SJSA1 (cell line): ENCODE data around the gene CPXM2. TPM values are rescaled to one million over a fixed set of nuclear protein-coding genes. Genes with fewer than 3 reads are reported as not detected.

Experiments used
- DNase-seq, 2 experiments: peaks; one replicate each; pipeline ENCODE4 v3.0.0-alpha.2; 2015 to 2020; ENCODE audit warnings: low spot score in 2 of 2, low read depth in 1 of 2
- H3K27ac ChIP-seq: fragments of 250-450 bp; sonication (Bioruptor Pico); 2 replicates; pipeline ENCODE4 v1.5.1; 2020; ENCODE audit warnings: mild to moderate bottlenecking, moderate library complexity
- H3K27me3 ChIP-seq: fragments of 250-450 bp; sonication (Bioruptor Pico); replicated peaks from 2 replicates; pipeline ENCODE4 v1.5.1; 2020; ENCODE audit warnings: mild to moderate bottlenecking, moderate library complexity
- H3K36me3 ChIP-seq: fragments of 250-450 bp; sonication (Bioruptor Pico); 2 replicates; pipeline ENCODE4 v1.5.1; 2020; ENCODE audit warnings: mild to moderate bottlenecking
- H3K4me1 ChIP-seq: fragments of 250-450 bp; sonication (Bioruptor Pico); replicated peaks from 2 replicates; pipeline ENCODE4 v1.6.1; 2021; ENCODE audit warnings: mild to moderate bottlenecking
- H3K4me3 ChIP-seq: fragments of 250-450 bp; sonication (Bioruptor Pico); 2 replicates; pipeline ENCODE4 v1.5.1; 2020; ENCODE audit warnings: mild to moderate bottlenecking
- H3K9me3 ChIP-seq: fragments of 250-450 bp; sonication (Bioruptor Pico); replicated peaks from 2 replicates; pipeline ENCODE4 v1.5.1; 2020; ENCODE audit warnings: mild to moderate bottlenecking
- total RNA-seq: library from RNA; depleted of rRNA; stranded (reverse); fragments of >200 nt; shearing (Covaris generic); gene quantifications from 2 replicates; pipeline ENCODE4 v1.2.3, GENCODE V29; 2014

Gene CPXM2
- total RNA-seq, 1 experiment from 2014 or later: not detected

- Histone ChIP-seq H3K36me3 (no peaks in the 10 kb centered on the region), H3K4me3 (no peak overlapping the region), H3K27me3 (no peaks in the 10 kb centered on the region), H3K27ac (no peak overlapping the region), H3K4me1 (no peaks in the 10 kb centered on the region), H3K9me3 (no peaks in the 10 kb centered on the region)
- DNase-seq: no peak
These were observed 90.8 kb downstream of the CPXM2 start for GRCh38 chr10:123800821-123801220.

- H3K36me3 ChIP-seq: no peaks in the 10 kb centered on the region
- no peak overlapping the region for H3K27ac ChIP-seq
- no peaks in the 10 kb centered on the region for H3K27me3 ChIP-seq
- DNase-seq: no peak
- no peak overlapping the region for H3K4me3 ChIP-seq
- H3K9me3 ChIP-seq: no peaks in the 10 kb centered on the region
- H3K4me1 ChIP-seq: no peaks in the 10 kb centered on the region
These were observed 91.3 kb downstream of the CPXM2 start for GRCh38 chr10:123800289-123800688.

GRCh38 chr10:123798856-123799255 is 92.8 kb downstream of the CPXM2 start:
- Histone ChIP-seq H3K27ac (no peak overlapping the region), H3K9me3 (no peaks in the 10 kb centered on the region), H3K4me3 (no peak overlapping the region), H3K27me3 (no peaks in the 10 kb centered on the region), H3K4me1 (no peaks in the 10 kb centered on the region), H3K36me3 (no peaks in the 10 kb centered on the region)
- DNase-seq: no peak

GRCh38 chr10:123797813-123798212 is 93.8 kb downstream of the CPXM2 start:
- H3K4me1 ChIP-seq: no peaks in the 10 kb centered on the region
- no peak overlapping the region for H3K27ac ChIP-seq
- no peaks in the 10 kb centered on the region for H3K9me3 ChIP-seq
- no peak overlapping the region for H3K4me3 ChIP-seq
- no peaks in the 10 kb centered on the region for H3K36me3 ChIP-seq
- H3K27me3 ChIP-seq: no peaks in the 10 kb centered on the region
- DNase-seq: peak in 1 of 2 experiments; percentile 17

GRCh38 chr10:123796736-123797135 is 94.9 kb downstream of the CPXM2 start:
- peak in 1 of 2 experiments; percentile 18 for DNase-seq
- Histone ChIP-seq H3K27me3 (no peaks in the 10 kb centered on the region), H3K4me1 (no peaks in the 10 kb centered on the region), H3K4me3 (no peak overlapping the region), H3K36me3 (no peaks in the 10 kb centered on the region), H3K9me3 (no peaks in the 10 kb centered on the region), H3K27ac (no peak overlapping the region)

GRCh38 chr10:123795846-123796590 is 95.6 kb downstream of the CPXM2 start:
- Histone ChIP-seq H3K4me3 (no peak overlapping the region), H3K27me3 (no peaks in the 10 kb centered on the region), H3K36me3 (no peaks in the 10 kb centered on the region), H3K27ac (no peak overlapping the region), H3K9me3 (no peaks in the 10 kb centered on the region), H3K4me1 (no peaks in the 10 kb centered on the region)
- DNase-seq: peak in 1 of 2 experiments; percentile 22

- Histone ChIP-seq H3K4me1 (no peaks in the 10 kb centered on the region), H3K27me3 (no peaks in the 10 kb centered on the region), H3K9me3 (no peaks in the 10 kb centered on the region), H3K27ac (no peak overlapping the region), H3K36me3 (no peaks in the 10 kb centered on the region), H3K4me3 (no peak overlapping the region)
- peak in 1 of 2 experiments; percentile 9 for DNase-seq
These were observed 96.3 kb downstream of the CPXM2 start for GRCh38 chr10:123795196-123795780.

- Histone ChIP-seq H3K9me3 (no peaks in the 10 kb centered on the region), H3K27ac (no peak overlapping the region), H3K27me3 (no peaks in the 10 kb centered on the region), H3K36me3 (no peaks in the 10 kb centered on the region), H3K4me3 (no peak overlapping the region), H3K4me1 (no peaks in the 10 kb centered on the region)
- DNase-seq: peak in 1 of 2 experiments; percentile 10
These were observed 99.2 kb downstream of the CPXM2 start for GRCh38 chr10:123792248-123792978.

GRCh38 chr10:123790132-123790885 is 101.3 kb downstream of the CPXM2 start:
- Histone ChIP-seq H3K36me3 (no peaks in the 10 kb centered on the region), H3K9me3 (no peaks in the 10 kb centered on the region), H3K27me3 (no peaks in the 10 kb centered on the region), H3K4me3 (no peak overlapping the region), H3K4me1 (no peaks in the 10 kb centered on the region), H3K27ac (no peak overlapping the region)
- peak in 1 of 2 experiments; percentile 13 for DNase-seq

- Histone ChIP-seq H3K36me3 (no peaks in the 10 kb centered on the region), H3K27ac (no peak overlapping the region), H3K27me3 (no peaks in the 10 kb centered on the region), H3K4me3 (no peak overlapping the region), H3K9me3 (no peaks in the 10 kb centered on the region), H3K4me1 (no peaks in the 10 kb centered on the region)
- DNase-seq: peak in 1 of 2 experiments; percentile 19
These were observed 102.6 kb downstream of the CPXM2 start for GRCh38 chr10:123788981-123789380.

- Histone ChIP-seq H3K4me3 (no peak overlapping the region), H3K9me3 (no peaks in the 10 kb centered on the region)
- DNase-seq: peak in 1 of 2 experiments; percentile 25
These were observed 104.0 kb downstream of the CPXM2 start for GRCh38 chr10:123787566-123787965.

GRCh38 chr10:123786896-123787295 is 104.7 kb downstream of the CPXM2 start:
- DNase-seq: peak in 1 of 2 experiments; percentile 12
- H3K9me3 ChIP-seq: no peaks in the 10 kb centered on the region
- H3K36me3 ChIP-seq: no peaks in the 10 kb centered on the region
- H3K4me1 ChIP-seq: no peaks in the 10 kb centered on the region
- no peak overlapping the region for H3K4me3 ChIP-seq
- no peaks in the 10 kb centered on the region for H3K27me3 ChIP-seq
- no peak overlapping the region for H3K27ac ChIP-seq

More at GRCh38 chr10:123787566-123787965, 104.0 kb downstream of the CPXM2 start:
- no peaks in the 10 kb centered on the region for H3K36me3 ChIP-seq
- no peaks in the 10 kb centered on the region for H3K27me3 ChIP-seq
- H3K27ac ChIP-seq: no peak overlapping the region
- H3K4me1 ChIP-seq: no peaks in the 10 kb centered on the region

- H3K4me1 ChIP-seq: no peaks in the 10 kb centered on the region
- no peaks in the 10 kb centered on the region for H3K9me3 ChIP-seq
- no peaks in the 10 kb centered on the region for H3K36me3 ChIP-seq
- H3K27ac ChIP-seq: no peak overlapping the region
- DNase-seq: peak in 1 of 2 experiments; percentile 6
- no peaks in the 10 kb centered on the region for H3K27me3 ChIP-seq
- no peak overlapping the region for H3K4me3 ChIP-seq
These were observed 105.3 kb downstream of the CPXM2 start for GRCh38 chr10:123786306-123786705.
